Astrocyte of the spinal cord (primary cell): Measurements from ENCODE around the gene SMCO2.

Experiments used
- DNase-seq: peaks from one replicate; pipeline ENCODE4 v3.0.0; 2011; ENCODE audit warnings: low read depth, low spot score
- H3K4me3 ChIP-seq: 2 replicates; pipeline ENCODE4 v1.5.1; 2011; ENCODE audit warnings: low read depth, mild to moderate bottlenecking, low read length, moderate library complexity
- CTCF ChIP-seq: IDR thresholded peaks from 2 replicates; pipeline ENCODE4 v1.5.1; 2012; ENCODE audit warnings: low read depth, mild to moderate bottlenecking, low read length, inconsistent platforms
- in situ Hi-C: cut with HindIII; loops from 2 replicates; pipeline ENCODE4 v1.10.0; 2017; ENCODE audit warnings: low sequenced_read_pairs

Gene SMCO2

GRCh38 chr12:27549801-27550652 lies 103.5 kb downstream of the SMCO2 start:
- H3K4me3 ChIP-seq: no peak overlapping the region
- no peak for TF ChIP-seq CTCF
- peak; percentile 96 for DNase-seq
- in situ Hi-C loops: no loop called here

- in situ Hi-C loops: no loop called here
Measured at GRCh38 chr12:27550653-27550975, 104.1 kb downstream of the SMCO2 start.

GRCh38 chr12:27551172-27551840 lies 104.8 kb downstream of the SMCO2 start:
- H3K4me3 ChIP-seq: no peak overlapping the region
- TF ChIP-seq CTCF: no peak
- in situ Hi-C loops: no loop called here
- no peak for DNase-seq

More at GRCh38 chr12:27550653-27550975, 104.1 kb downstream of the SMCO2 start:
- TF ChIP-seq CTCF: no peak
- DNase-seq: no peak
- no peak overlapping the region for H3K4me3 ChIP-seq
